Neural cell (in vitro differentiated cells): ENCODE measurements around the gene FRK. TPM values are rescaled to one million over a fixed set of nuclear protein-coding genes. Genes with fewer than 3 reads are reported as not detected.

Experiments used
- H2AFZ ChIP-seq: fragments of 200-600, 300-800 bp; sonication (generic), shearing (Covaris generic); 2 replicates; pipeline ENCODE4 v1.6.0; 2014; ENCODE audit warnings: low read depth, mild to moderate bottlenecking, antibody characterized with exemption, low read length, moderate library complexity
- H3F3A ChIP-seq: fragments of 200-600 bp; shearing (Covaris generic); 2 replicates; pipeline ENCODE4 v1.6.1; 2016; ENCODE audit warnings: mild to moderate bottlenecking, moderate library complexity, mixed read lengths, antibody characterized with exemption, low read length; ENCODE audit not compliant: insufficient read depth, poor library complexity, severe bottlenecking
- H3K27ac ChIP-seq: fragments of 200-600, 300-800 bp; sonication (generic), shearing (Covaris generic); 2 replicates; pipeline ENCODE4 v1.5.1; 2014; ENCODE audit warnings: mild to moderate bottlenecking, low read length, moderate library complexity
- H3K27me3 ChIP-seq: fragments of 300-800, 200-600 bp; sonication (generic), shearing (Covaris generic); 2 replicates; pipeline ENCODE4 v1.6.0; 2014; ENCODE audit warnings: mild to moderate bottlenecking, low read depth, low read length, moderate library complexity; ENCODE audit not compliant: insufficient read depth
- H3K36me3 ChIP-seq: fragments of 300-800, 200-600 bp; sonication (generic), shearing (Covaris generic); 2 replicates; pipeline ENCODE4 v1.5.1; 2014; ENCODE audit warnings: mild to moderate bottlenecking, antibody characterized with exemption, low read length, moderate library complexity; ENCODE audit not compliant: insufficient read depth
- H3K4me2 ChIP-seq: fragments of 300-800, 200-600 bp; sonication (generic), shearing (Covaris generic); 2 replicates; pipeline ENCODE4 v1.6.0; 2014; ENCODE audit warnings: mild to moderate bottlenecking, low read length
- H3K4me3 ChIP-seq: fragments of 300-800, 200-600 bp; sonication (generic), shearing (Covaris generic); 2 replicates; pipeline ENCODE4 v1.5.1; 2014; ENCODE audit warnings: mild to moderate bottlenecking, low read length, moderate library complexity
- H3K79me2 ChIP-seq: fragments of 200-600 bp; shearing (Covaris generic); replicated peaks from 2 replicates; pipeline ENCODE4 v1.6.0; 2014; ENCODE audit warnings: mild to moderate bottlenecking, low read length, moderate library complexity; ENCODE audit not compliant: insufficient read depth
- H3K9ac ChIP-seq: fragments of 300-800, 200-600 bp; sonication (generic), shearing (Covaris generic); 2 replicates; pipeline ENCODE4 v1.6.1; 2016; ENCODE audit warnings: mild to moderate bottlenecking, low read length, mixed read lengths
- H3K9me2 ChIP-seq: fragments of 200-600 bp; shearing (Covaris generic); 2 replicates; pipeline ENCODE4 v1.6.1; 2016; ENCODE audit warnings: mild to moderate bottlenecking, low read length, mixed read lengths; ENCODE audit not compliant: insufficient read depth
- H3K9me3 ChIP-seq: fragments of 200-600, 300-800 bp; sonication (generic), shearing (Covaris generic); 2 replicates; pipeline ENCODE4 v1.6.1; 2016; ENCODE audit warnings: mild to moderate bottlenecking, mixed run types, low read length, moderate library complexity, mixed read lengths
- H4K20me1 ChIP-seq: fragments of 200-600 bp; shearing (Covaris generic); 2 replicates; pipeline ENCODE4 v1.6.1; 2016; ENCODE audit warnings: mild to moderate bottlenecking, mixed run types; ENCODE audit not compliant: insufficient read depth
- EP300 ChIP-seq: fragments of 450-650 bp; conservative IDR thresholded peaks from 2 replicates; pipeline ENCODE4 v1.6.1; 2014; ENCODE audit warnings: antibody characterized with exemption, mild to moderate bottlenecking, moderate library complexity; ENCODE audit not compliant: poor library complexity, severe bottlenecking
- EZH2 ChIP-seq: fragments of 200-600, 300-800 bp; shearing (Covaris generic), sonication (generic); IDR thresholded peaks from 2 replicates; pipeline ENCODE4 v1.6.1; 2014; ENCODE audit warnings: antibody characterized with exemption, low read length, borderline replicate concordance, mild to moderate bottlenecking; ENCODE audit not compliant: insufficient read depth, poor library complexity, severe bottlenecking
- MXI1 ChIP-seq: fragments of 450-650 bp; conservative IDR thresholded peaks from 2 replicates; pipeline ENCODE4 v1.6.1; 2014; ENCODE audit warnings: antibody characterized with exemption, mild to moderate bottlenecking; ENCODE audit not compliant: poor library complexity, severe bottlenecking
- POLR2AphosphoS5 ChIP-seq: IDR thresholded peaks from 2 replicates; pipeline ENCODE4 v1.6.1; 2012
- RAD21 ChIP-seq: fragments of 450-650 bp; conservative IDR thresholded peaks from 2 replicates; pipeline ENCODE4 v1.6.1; 2014; ENCODE audit warnings: antibody characterized with exemption, mild to moderate bottlenecking, moderate library complexity
- SMC3 ChIP-seq: fragments of 450-650 bp; conservative IDR thresholded peaks from 2 replicates; pipeline ENCODE4 v1.6.1; 2014; ENCODE audit warnings: antibody characterized with exemption, mild to moderate bottlenecking, moderate library complexity; ENCODE audit not compliant: poor library complexity
- TAF1 ChIP-seq: IDR thresholded peaks from 2 replicates; pipeline ENCODE4 v1.6.1; 2012; ENCODE audit warnings: low read depth
- polyA plus RNA-seq: library from polyadenylated mRNA; depleted of rRNA; stranded (reverse); fragments of >200 nt; gene quantifications from 2 replicates; pipeline ENCODE4 v1.2.3, GENCODE V29; 2014
- TF ChIP-seq, protein P1 (sequence below): fragments of 450-650 bp; IDR thresholded peaks from 2 replicates; pipeline ENCODE4 v1.5.1; 2014; ENCODE audit warnings: antibody characterized with exemption, mild to moderate bottlenecking, moderate library complexity; ENCODE audit not compliant: poor library complexity, severe bottlenecking
- TF ChIP-seq, protein P2 (sequence below): IDR thresholded peaks from 2 replicates; pipeline ENCODE4 v1.6.1; 2012; ENCODE audit warnings: borderline replicate concordance

FRK gene
- polyA plus RNA-seq, 1 donor from 2014 or later: not detected

DNA sequence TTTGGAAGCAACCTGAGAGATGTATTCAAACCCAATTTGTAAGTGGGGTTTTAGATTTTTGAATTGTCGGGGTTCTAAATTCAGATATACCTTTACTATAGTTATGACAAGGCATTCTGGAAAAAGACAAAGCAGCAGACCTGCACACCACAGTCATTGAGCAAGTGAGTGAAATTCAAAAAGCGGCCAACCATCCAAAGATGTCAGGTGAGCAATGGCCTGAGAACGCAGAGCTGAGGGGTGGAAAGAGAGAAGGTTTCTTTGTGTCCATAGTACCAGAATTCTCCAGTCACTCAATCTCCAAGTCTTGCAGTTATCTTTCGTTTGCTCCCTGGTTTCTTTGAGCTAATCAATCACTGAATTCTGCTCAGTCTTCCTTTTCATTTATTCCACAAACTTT is 1.8 kb upstream of the FRK start:
- Histone ChIP-seq H4K20me1 (no peaks in the 10 kb centered on the region), H3K27me3 (no peaks in the 10 kb centered on the region), H3K9me3 (no peaks in the 10 kb centered on the region), H3F3A (no peaks in the 10 kb centered on the region), H3K9ac (no peak overlapping the region), H3K36me3 (no peaks in the 10 kb centered on the region), H3K4me3 (no peak overlapping the region), H3K27ac (no peak overlapping the region), H2AFZ (no peak overlapping the region), H3K4me2 (no peak overlapping the region), H3K79me2 (no peaks in the 10 kb centered on the region), H3K9me2 (no peaks in the 10 kb centered on the region)
- no peak for TF ChIP-seq POLR2AphosphoS5
- no peak for TF ChIP-seq SMC3
- TF ChIP-seq RAD21: no peak
- no peak for TF ChIP-seq EZH2
- TF ChIP-seq, protein P1, sequence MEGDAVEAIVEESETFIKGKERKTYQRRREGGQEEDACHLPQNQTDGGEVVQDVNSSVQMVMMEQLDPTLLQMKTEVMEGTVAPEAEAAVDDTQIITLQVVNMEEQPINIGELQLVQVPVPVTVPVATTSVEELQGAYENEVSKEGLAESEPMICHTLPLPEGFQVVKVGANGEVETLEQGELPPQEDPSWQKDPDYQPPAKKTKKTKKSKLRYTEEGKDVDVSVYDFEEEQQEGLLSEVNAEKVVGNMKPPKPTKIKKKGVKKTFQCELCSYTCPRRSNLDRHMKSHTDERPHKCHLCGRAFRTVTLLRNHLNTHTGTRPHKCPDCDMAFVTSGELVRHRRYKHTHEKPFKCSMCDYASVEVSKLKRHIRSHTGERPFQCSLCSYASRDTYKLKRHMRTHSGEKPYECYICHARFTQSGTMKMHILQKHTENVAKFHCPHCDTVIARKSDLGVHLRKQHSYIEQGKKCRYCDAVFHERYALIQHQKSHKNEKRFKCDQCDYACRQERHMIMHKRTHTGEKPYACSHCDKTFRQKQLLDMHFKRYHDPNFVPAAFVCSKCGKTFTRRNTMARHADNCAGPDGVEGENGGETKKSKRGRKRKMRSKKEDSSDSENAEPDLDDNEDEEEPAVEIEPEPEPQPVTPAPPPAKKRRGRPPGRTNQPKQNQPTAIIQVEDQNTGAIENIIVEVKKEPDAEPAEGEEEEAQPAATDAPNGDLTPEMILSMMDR: no peak
- no peak for TF ChIP-seq EP300
- TF ChIP-seq, protein P2, sequence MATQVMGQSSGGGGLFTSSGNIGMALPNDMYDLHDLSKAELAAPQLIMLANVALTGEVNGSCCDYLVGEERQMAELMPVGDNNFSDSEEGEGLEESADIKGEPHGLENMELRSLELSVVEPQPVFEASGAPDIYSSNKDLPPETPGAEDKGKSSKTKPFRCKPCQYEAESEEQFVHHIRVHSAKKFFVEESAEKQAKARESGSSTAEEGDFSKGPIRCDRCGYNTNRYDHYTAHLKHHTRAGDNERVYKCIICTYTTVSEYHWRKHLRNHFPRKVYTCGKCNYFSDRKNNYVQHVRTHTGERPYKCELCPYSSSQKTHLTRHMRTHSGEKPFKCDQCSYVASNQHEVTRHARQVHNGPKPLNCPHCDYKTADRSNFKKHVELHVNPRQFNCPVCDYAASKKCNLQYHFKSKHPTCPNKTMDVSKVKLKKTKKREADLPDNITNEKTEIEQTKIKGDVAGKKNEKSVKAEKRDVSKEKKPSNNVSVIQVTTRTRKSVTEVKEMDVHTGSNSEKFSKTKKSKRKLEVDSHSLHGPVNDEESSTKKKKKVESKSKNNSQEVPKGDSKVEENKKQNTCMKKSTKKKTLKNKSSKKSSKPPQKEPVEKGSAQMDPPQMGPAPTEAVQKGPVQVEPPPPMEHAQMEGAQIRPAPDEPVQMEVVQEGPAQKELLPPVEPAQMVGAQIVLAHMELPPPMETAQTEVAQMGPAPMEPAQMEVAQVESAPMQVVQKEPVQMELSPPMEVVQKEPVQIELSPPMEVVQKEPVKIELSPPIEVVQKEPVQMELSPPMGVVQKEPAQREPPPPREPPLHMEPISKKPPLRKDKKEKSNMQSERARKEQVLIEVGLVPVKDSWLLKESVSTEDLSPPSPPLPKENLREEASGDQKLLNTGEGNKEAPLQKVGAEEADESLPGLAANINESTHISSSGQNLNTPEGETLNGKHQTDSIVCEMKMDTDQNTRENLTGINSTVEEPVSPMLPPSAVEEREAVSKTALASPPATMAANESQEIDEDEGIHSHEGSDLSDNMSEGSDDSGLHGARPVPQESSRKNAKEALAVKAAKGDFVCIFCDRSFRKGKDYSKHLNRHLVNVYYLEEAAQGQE: no peak
- no peak for TF ChIP-seq TAF1
- TF ChIP-seq MXI1: no peak

DNA sequence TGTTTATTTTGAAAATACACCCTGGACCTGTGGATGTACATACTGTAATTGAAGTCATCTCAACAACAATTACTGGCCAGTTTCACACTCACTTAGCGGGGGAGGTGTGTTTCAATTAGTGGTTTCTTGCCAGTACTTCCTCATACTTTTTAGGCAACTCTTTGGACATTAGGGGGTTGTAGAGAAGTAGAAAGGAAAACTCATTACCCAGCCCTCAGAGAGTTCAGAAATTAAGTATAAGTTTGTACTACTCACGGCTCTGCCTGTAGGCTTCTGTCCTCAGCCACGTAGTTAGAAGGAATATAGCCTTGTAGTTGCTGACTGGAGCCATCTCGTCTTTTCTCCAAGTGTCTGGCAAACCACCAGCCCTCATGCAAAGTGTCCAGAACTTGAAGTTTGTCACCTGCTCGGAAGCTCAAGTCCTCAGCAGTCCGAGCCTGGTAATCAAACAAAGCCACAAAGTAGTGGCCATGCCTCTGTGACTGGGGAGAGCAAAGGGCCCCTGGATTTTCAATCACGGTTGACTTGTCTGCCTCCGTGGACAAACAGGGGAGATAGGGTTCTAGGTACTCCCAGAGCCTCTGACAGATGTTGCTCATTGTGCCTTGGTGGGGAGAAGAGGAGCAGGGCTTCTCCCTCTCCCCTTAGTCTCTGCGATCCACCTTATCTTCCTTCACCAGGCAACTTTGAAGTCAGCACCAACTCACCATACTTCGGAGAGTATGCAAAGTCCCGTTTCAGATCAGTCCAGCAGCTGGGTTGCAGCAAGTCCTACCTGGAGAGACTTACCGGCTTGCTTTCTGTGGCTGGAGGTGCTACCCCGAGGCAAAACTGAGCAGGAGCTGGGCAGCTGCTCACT is 749 bp downstream of the FRK start:
- Histone ChIP-seq H3K9me2 (no peaks in the 10 kb centered on the region), H3F3A (no peaks in the 10 kb centered on the region), H3K79me2 (no peaks in the 10 kb centered on the region), H4K20me1 (no peaks in the 10 kb centered on the region), H3K36me3 (no peaks in the 10 kb centered on the region), H3K4me2 (no peak overlapping the region), H3K27ac (no peak overlapping the region), H3K9me3 (no peaks in the 10 kb centered on the region), H3K4me3 (no peak overlapping the region), H3K27me3 (no peaks in the 10 kb centered on the region), H2AFZ (no peak overlapping the region), H3K9ac (no peak overlapping the region)
- TF ChIP-seq SMC3: no peak
- TF ChIP-seq TAF1: no peak
- TF ChIP-seq MXI1: no peak
- TF ChIP-seq, protein P2: no peak
- no peak for TF ChIP-seq EZH2
- no peak for TF ChIP-seq POLR2AphosphoS5
- no peak for TF ChIP-seq RAD21
- TF ChIP-seq, protein P1: no peak
- no peak for TF ChIP-seq EP300
